Stimulated activated naive CD4-positive, alpha-beta T cell (primary cell): ENCODE results near the gene BBOF1.

Experiments
- DNase-seq, 6 experiments: peaks; one replicate each; lab custom pipeline; 2025; lab: John Stamatoyannopoulos, UW

Gene BBOF1

DNA sequence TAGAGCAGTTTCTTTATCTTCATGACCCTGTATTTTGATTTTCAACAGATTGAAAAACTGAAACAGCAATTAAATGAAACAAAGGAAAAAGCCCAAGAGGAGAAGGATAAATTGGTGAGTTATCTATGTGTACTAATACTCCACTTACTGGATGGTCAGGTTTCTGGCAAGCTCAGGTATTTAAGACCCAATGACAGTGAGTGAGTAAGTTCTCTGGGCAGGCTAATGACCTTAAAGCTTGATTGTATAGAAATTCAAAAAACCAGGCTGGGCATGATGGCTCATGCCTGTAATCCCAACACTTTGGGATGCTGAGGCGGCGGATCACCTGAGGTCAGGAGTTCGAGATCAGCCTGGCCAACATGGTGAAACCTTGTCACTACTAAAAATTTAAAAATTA, 10.0 kb downstream of the BBOF1 start:
- DNase-seq = no peak

- DNase-seq = no peak
These were observed 15.4 kb downstream of the BBOF1 start for GRCh38 chr14:74034572-74034971.

DNA sequence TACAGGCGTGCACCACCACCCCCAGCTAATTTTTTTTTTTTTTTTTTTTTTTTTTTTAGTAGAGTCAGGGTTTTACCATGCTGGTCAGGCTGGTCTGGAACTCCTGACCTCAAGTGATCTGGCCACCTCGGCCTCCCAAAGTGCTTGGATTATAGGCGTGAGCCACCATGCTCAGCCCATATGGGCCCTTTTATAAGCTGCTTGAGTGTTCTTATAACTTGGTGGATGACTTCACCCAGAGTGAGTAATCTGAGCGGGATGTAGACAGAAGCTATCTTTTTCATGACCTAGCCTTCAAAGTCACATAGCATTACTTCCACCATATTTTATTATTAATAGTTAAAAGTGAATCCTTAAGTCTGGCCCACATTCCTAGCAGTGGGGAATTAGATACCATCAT, 16.4 kb downstream of the BBOF1 start:
- DNase-seq = no peak

DNA sequence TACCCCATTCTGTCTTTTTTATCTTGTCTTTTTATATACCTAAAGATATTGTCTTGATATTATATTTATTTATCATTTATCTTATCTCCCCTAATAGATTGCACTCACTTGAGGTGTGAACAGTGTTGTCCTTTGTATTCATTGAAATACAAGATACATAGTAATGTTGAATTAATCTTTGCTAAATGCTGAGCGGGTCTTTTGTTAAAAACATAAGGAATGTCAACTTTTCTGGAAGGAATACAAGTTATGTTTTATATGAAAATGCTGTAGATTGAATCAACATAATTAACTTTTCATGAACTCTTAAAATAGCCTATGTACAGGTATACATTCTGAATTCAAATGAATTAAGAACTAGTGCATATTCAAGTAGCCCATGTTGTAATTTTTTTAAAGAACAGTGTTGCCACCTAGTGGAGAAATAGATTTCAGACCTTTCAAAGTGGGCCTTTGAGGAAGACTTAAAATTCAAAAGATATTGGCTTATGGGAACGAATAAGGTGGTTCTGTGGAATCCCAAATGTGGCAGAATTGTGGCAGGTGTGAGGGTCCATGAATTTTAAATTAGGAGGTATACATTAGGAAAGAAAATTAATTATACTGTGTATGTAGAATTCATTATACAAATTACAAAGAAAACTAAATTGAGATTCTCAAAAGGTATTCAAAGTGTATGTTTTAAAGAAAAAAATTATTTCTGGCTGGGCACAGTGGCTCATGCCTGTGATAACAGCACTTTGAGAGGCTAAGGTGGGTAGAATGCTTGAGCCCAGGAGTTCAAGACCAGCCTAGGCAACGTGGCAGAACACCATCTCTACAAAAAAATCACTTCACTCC, 19.1 kb downstream of the BBOF1 start:
- peak in 3 of 6 experiments; percentile 18 to 56 (median 52) for DNase-seq

DNA sequence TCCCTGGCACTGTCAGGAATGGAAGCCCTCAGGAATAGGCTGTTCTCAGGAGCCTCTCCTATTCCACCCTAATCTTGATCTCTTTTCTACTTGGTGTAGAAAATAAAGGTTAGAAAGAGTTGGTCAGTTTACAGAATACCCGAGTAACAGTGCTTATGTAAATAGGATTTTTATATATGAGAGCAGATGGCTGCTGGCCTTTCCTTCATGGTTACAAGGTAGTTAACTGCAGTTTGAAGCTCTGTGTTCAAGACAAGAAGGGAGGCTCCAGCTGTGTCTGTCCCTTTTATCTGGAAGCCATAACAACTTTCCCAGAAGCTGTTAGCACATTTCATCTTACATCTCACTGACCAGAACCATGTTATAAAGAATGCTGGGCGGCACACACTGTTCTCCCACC, 23.1 kb downstream of the BBOF1 start:
- no peak for DNase-seq

DNA sequence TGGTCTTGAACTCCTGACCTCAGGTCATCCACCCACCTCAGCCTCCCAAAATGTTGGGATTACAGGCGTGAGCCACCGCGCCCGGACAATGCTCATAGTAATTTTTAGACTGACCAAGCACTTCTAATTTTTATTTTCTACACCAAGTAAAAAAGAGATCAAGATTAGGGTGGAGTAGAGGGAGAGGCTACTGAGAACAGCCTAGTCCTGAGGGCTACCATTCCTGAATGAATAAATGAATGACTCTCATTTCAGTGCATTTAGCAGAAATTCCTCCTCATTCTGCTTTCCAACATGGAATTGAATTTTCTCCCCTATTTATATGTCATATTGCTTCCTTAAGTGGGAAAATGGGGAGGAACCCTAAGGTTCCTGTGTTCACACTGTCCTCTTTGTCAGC, 26.4 kb downstream of the BBOF1 start:
- DNase-seq = no peak

GRCh38 chr14:74048281-74048680, 29.1 kb downstream of the BBOF1 start:
- DNase-seq = no peak

DNA sequence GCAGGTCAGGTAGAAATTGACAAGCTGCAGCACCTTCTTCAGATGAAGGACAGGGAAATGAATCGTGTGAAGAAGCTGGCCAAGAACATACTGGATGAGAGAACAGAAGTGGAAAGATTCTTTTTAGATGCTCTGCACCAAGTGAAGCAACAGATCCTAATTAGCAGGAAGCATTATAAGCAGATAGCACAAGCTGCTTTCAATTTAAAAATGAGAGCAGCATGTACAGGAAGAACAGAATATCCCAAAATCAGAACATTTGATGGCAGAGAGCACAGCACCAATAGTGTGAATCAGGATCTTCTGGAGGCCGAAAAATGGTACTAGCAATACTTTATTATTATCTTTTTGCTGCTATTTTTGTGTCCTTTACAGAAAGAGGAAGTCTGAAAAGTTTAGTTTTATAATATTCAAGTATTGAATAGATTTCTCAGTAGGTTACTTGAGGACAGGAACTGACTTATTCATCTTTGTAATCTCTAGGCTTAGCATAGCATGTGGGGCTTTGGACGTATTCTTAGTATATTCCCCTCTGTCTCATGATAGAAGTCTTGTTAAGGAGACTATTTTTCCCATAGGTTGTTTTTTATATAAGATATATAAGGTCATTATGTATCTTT, 30.8 kb downstream of the BBOF1 start:
- no peak for DNase-seq

DNA sequence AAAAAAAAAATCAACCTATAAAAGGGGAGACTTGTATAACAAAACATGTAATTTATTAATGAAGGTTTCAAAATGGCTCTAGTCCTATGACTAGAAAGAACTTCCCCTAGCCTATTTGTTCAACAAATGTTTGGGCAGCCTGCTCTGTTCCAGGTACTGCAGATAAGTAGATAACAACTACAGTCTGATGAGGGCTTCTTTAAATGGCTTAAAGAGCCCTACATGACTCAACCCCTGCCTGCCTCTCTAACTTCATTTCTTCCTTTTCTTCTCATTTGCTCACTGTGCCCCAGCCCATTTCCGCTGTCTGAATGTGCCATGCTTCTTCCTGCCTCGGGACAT, 43.6 kb downstream of the BBOF1 start:
- DNase-seq = no peak

- DNase-seq = no peak
These were observed 45.3 kb downstream of the BBOF1 start for GRCh38 chr14:74064426-74064825.

- no peak for DNase-seq
These were observed 45.7 kb downstream of the BBOF1 start for GRCh38 chr14:74064883-74065282.

DNA sequence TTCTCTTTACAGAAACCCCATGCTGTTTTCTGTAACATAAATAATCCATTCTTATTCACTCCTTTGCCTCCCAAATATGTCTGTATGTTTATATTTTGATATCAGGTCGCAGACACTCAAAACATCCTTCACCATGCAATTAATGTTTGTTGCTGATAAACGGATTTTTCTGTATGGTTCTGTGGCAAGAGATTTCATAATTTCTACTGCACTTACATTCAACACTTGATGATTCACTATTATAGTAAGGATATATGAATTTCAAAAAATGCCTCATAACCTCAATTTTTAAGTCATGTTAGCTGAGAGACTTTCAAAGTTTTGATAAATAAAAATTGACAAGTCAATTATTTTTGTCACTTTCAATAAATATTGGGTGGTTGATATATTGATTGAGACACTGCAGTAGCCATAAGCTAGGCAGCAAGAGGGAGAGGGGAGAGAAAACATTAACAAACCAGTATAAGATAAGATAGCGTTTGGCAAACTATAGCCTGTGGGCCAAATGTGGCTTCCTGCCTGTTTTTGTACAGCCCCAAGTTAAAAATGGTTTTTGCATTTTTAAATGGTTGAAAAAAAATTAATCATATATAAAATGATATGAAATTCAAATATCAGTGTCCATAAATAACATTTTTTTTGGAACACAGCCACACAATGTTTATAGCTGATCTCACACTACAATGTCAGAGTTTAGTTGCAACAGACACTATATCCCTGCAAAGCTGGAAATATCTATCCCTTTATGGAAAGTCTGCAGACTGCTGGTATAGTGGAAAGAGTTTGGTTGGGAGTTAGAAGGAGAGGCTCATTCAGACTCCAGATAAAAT, 46.8 kb downstream of the BBOF1 start:
- no peak for DNase-seq

DNA sequence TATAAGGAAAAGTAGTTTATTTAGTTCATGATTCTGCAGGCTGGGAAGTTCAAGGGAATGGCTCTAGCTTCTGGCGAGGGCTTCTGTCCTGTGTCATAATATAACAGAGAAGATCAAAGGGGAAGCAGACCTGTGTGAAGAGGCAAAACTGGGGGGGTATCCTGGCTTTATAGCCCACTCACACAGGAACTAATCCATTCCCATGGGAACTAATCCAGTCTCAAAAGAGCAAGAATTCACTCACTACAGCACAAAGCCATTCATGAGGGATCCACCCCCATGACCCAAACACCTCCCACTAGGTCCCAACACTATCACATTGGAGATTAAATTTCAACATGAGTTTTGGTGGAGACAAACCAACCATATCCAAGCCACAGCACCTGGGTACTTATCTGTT, 58.3 kb downstream of the BBOF1 start:
- DNase-seq = no peak

GRCh38 chr14:74080820-74081460, 61.8 kb downstream of the BBOF1 start:
- no peak for DNase-seq

- no peak for DNase-seq
These were observed 62.3 kb downstream of the BBOF1 start for GRCh38 chr14:74081491-74081890.

- no peak for DNase-seq
These were observed 64.0 kb downstream of the BBOF1 start for GRCh38 chr14:74083161-74083560.

GRCh38 chr14:74083784-74084276, 64.7 kb downstream of the BBOF1 start:
- no peak for DNase-seq

DNA sequence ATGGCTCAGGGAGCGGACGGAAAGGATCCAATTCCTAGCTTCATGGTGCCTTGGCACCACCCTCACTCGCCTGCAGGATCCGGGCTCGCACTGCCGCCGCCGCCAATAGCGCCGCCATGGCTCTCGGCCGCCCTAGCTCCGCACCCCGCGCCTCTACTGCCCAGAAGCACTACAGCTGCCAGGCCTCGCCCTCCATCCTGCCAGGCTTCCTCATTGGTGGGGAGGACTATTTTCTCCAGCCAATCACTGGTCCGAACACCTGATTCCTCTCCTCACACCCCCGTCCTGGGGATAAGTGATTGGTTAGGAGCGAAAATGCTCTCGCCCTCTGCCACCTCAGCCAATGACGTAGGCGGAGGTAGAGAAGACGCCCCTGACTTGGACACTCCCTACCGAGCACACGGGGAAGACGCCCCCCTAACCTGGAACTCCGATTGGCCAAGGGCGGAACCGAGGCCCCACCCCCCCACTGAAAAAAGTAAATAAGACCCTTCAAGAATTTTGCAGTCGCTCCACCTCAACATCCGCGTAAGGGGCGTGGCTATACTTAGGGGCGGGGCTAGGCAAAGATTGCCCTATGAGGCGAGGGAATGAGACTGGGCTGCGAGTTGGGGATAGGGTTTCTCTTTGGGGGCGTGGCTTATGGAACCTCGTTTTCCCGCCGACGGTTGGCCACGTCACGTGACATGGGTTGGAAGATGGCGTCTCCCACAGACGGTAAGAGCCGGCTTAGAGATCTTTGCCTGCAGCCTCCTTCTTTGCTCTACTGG, 65.3 kb downstream of the BBOF1 start, which contains the start of the genes ALDH6A1 and LIN52:
TSS of gene ALDH6A1 (minus strand) at position 177 of the 770 bp plus-strand sequence. CDS start at position 118, 59 bp downstream.
TSS of gene LIN52 (plus strand) at position 680 of the 770 bp plus-strand sequence. CDS start at position 699, 19 bp downstream.
- DNase-seq = peak; percentile 99 to 100 (median 100)

- peak in 1 of 6 experiments; percentile 20 for DNase-seq
These were observed 66.0 kb downstream of the BBOF1 start for GRCh38 chr14:74085047-74085637.

- no peak for DNase-seq
These were observed 66.7 kb downstream of the BBOF1 start for GRCh38 chr14:74085828-74086227.
